ENCODE data around the gene IL26.

IL26 gene

GRCh38 chr12:68200854-68201253, 24.8 kb downstream of the IL26 start:
- no peak for TF ChIP-seq CTCF (IDR thresholded peaks at IDR 0.05)
- no peak overlapping the region for H3K4me3 ChIP-seq (ENCODE audit: low read depth, low read length)
- no peaks in the 10 kb centered on the region for H3K36me3 ChIP-seq (ENCODE audit: control insufficient read depth, insufficient read depth, low read length)
- no peaks in the 10 kb centered on the region for H3K79me2 ChIP-seq
- H3K4me2 ChIP-seq (ENCODE audit: low read length), result no peak overlapping the region
- H3K9me3 ChIP-seq (ENCODE audit: control insufficient read depth, low read length), result no peaks in the 10 kb centered on the region
- H3K27ac ChIP-seq, result no peak overlapping the region
- H2AFZ ChIP-seq, result no peak overlapping the region
- H3K27me3 ChIP-seq (ENCODE audit: control insufficient read depth, insufficient read depth, low read length), result no peaks in the 10 kb centered on the region
- H3K4me1 ChIP-seq, result no peaks in the 10 kb centered on the region
- no peak overlapping the region for H3K9ac ChIP-seq

- Histone ChIP-seq H3K36me3 (ENCODE audit: control insufficient read depth, insufficient read depth, low read length) (no peaks in the 10 kb centered on the region), H3K4me2 (ENCODE audit: low read length) (no peak overlapping the region), H3K27me3 (ENCODE audit: control insufficient read depth, insufficient read depth, low read length) (no peaks in the 10 kb centered on the region), H3K4me1 (no peaks in the 10 kb centered on the region), H3K27ac (no peak overlapping the region), H3K79me2 (no peaks in the 10 kb centered on the region), H3K9ac (no peak overlapping the region), H3K9me3 (ENCODE audit: control insufficient read depth, low read length) (no peaks in the 10 kb centered on the region), H3K4me3 (ENCODE audit: low read depth, low read length) (no peak overlapping the region), H2AFZ (no peak overlapping the region)
- no peak for TF ChIP-seq CTCF (IDR thresholded peaks at IDR 0.05)
Observed at GRCh38 chr12:68199127-68199526, 26.5 kb downstream of the IL26 start.

- no peak overlapping the region for H3K27ac ChIP-seq
- H3K4me3 ChIP-seq (ENCODE audit: low read depth, low read length), result no peak overlapping the region
- H3K4me2 ChIP-seq (ENCODE audit: low read length), result no peak overlapping the region
- no peaks in the 10 kb centered on the region for H3K27me3 ChIP-seq (ENCODE audit: control insufficient read depth, insufficient read depth, low read length)
- no peaks in the 10 kb centered on the region for H3K36me3 ChIP-seq (ENCODE audit: control insufficient read depth, insufficient read depth, low read length)
- H3K79me2 ChIP-seq, result no peaks in the 10 kb centered on the region
- no peaks in the 10 kb centered on the region for H3K9me3 ChIP-seq (ENCODE audit: control insufficient read depth, low read length)
- no peak overlapping the region for H2AFZ ChIP-seq
- no peak overlapping the region for H3K9ac ChIP-seq
- TF ChIP-seq CTCF (IDR thresholded peaks at IDR 0.05), result no peak
- no peaks in the 10 kb centered on the region for H3K4me1 ChIP-seq
Observed at GRCh38 chr12:68198507-68199086, 27.0 kb downstream of the IL26 start.

GRCh38 chr12:68190301-68190700, 35.3 kb downstream of the IL26 start:
- H3K79me2 ChIP-seq, result no peaks in the 10 kb centered on the region
- H3K4me3 ChIP-seq (ENCODE audit: low read depth, low read length), result no peak overlapping the region
- TF ChIP-seq CTCF (IDR thresholded peaks at IDR 0.05), result no peak
- no peaks in the 10 kb centered on the region for H3K36me3 ChIP-seq (ENCODE audit: control insufficient read depth, insufficient read depth, low read length)
- H3K9me3 ChIP-seq (ENCODE audit: control insufficient read depth, low read length), result no peaks in the 10 kb centered on the region
- no peaks in the 10 kb centered on the region for H3K4me1 ChIP-seq
- no peaks in the 10 kb centered on the region for H3K27me3 ChIP-seq (ENCODE audit: control insufficient read depth, insufficient read depth, low read length)
- H3K4me2 ChIP-seq (ENCODE audit: low read length), result no peak overlapping the region
- H3K27ac ChIP-seq, result no peak overlapping the region
- H2AFZ ChIP-seq, result no peak overlapping the region
- no peak overlapping the region for H3K9ac ChIP-seq

- Histone ChIP-seq H3K27me3 (ENCODE audit: control insufficient read depth, insufficient read depth, low read length) (no peaks in the 10 kb centered on the region), H3K4me2 (ENCODE audit: low read length) (no peak overlapping the region), H3K36me3 (ENCODE audit: control insufficient read depth, insufficient read depth, low read length) (no peaks in the 10 kb centered on the region), H3K9ac (no peak overlapping the region), H3K4me1 (no peaks in the 10 kb centered on the region), H3K4me3 (ENCODE audit: low read depth, low read length) (no peak overlapping the region), H3K79me2 (no peaks in the 10 kb centered on the region), H3K27ac (no peak overlapping the region), H3K9me3 (ENCODE audit: control insufficient read depth, low read length) (no peaks in the 10 kb centered on the region), H2AFZ (no peak overlapping the region)
- no peak for TF ChIP-seq CTCF (IDR thresholded peaks at IDR 0.05)
Observed at GRCh38 chr12:68189821-68190242, 35.8 kb downstream of the IL26 start.

Data from parathyroid adenoma (tissue), 2 donors.